ENCODE measurements around the gene MYO1A. TPM values are rescaled to one million over a fixed set of nuclear protein-coding genes. Genes with fewer than 3 reads are reported as not detected.
A peak's percentile ranks its signal among the peaks of the same experiment; 100 is the strongest.

MYO1A gene
- total and polyA plus RNA-seq, 2 of the 13 experiments (the other 11 are each of a cell fraction or from before 2014, with no cell fraction given), result 5.3 to 6.0 TPM

DNA sequence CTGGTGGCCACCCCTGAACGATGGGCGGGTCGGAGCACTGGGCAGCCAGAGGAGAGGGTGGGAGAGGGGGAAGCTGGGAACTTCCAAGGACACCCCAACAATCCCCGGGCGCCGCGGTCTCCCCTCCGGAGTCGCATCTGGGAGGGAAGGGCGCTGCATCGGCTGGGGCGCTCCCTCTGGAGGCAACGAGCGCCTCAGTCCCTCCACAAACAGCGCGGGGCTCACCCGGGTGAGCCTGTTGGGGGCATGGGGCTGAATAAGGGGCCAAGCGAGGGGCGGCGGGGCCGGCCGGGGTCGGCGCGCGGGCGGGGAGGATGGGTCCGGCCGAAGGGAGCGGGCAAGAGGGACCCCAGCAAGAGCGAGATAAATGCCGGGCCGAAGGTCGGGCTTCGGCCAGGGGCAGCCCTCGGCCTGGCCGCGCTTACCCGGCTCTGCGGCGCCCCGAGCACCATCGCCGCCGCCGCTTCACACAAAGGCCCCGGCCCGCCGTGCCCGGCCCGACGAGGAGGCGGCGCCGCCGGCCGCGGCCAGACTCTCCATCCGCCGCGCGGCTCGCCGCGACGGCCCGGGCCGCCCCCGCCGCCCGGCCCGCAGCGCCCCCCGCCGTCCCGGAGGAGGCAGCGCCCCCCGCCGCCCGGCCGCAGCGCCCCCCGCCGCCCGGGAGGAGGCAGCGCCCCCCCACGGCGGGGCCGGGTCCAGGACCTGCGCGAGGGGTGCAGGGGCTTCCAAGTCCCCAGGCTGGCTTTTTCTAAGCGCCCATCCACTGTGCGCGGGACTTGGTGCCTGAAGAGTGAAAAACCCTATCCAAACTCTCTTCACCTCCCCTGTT is 43.7 kb downstream of the MYO1A start, which contains the start of gene ZBTB39 (continued):
- TF ChIP-seq ZBTB1 (CRISPR knock-in tag; IDR thresholded peaks at IDR 0.05; ENCODE audit: borderline replicate concordance) (no peak), PAX8 (CRISPR knock-in tag; IDR thresholded peaks at IDR 0.05; ENCODE audit: borderline replicate concordance) (no peak), PHF8 (CRISPR knock-in tag; IDR thresholded peaks at IDR 0.05) (0 out of 2 replicates have a peak, but pooled peaks have one; percentile 62), NCOA1 (CRISPR knock-in tag; IDR thresholded peaks at IDR 0.05) (no peak), MXD4 (CRISPR knock-in tag; IDR thresholded peaks at IDR 0.05) (no peak), RXRB (CRISPR knock-in tag; IDR thresholded peaks at IDR 0.05; ENCODE audit: borderline replicate concordance) (no peak), MIER2 (CRISPR knock-in tag; IDR thresholded peaks at IDR 0.05) (no peak), ZNF235 (CRISPR knock-in tag; IDR thresholded peaks at IDR 0.05; ENCODE audit: borderline replicate concordance) (no peak), MEIS1 (CRISPR knock-in tag; IDR thresholded peaks at IDR 0.05; ENCODE audit: borderline replicate concordance) (no peak), KLF13 (CRISPR knock-in tag; IDR thresholded peaks at IDR 0.05) (no peak), HCFC1 (IDR thresholded peaks at IDR 0.05; ENCODE audit: low read depth, low read length) (no peak), RFXAP (CRISPR knock-in tag; IDR thresholded peaks at IDR 0.05; ENCODE audit: borderline replicate concordance) (no peak), PHF5A (CRISPR knock-in tag; IDR thresholded peaks at IDR 0.05; ENCODE audit: low read depth, unreplicated experiment) (no peak), KMT2B (CRISPR knock-in tag; IDR thresholded peaks at IDR 0.05) (no peak), MTA1 (CRISPR knock-in tag; IDR thresholded peaks at IDR 0.05; ENCODE audit: borderline replicate concordance) (no peak), NFE2L1 (CRISPR knock-in tag; IDR thresholded peaks at IDR 0.05; ENCODE audit: borderline replicate concordance) (no peak), KLF11 (CRISPR knock-in tag; IDR thresholded peaks at IDR 0.05) (no peak)
- TF ChIP-seq, protein P1, sequence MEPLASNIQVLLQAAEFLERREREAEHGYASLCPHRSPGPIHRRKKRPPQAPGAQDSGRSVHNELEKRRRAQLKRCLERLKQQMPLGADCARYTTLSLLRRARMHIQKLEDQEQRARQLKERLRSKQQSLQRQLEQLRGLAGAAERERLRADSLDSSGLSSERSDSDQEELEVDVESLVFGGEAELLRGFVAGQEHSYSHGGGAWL (CRISPR knock-in tag; IDR thresholded peaks at IDR 0.05), result no peak
- TF ChIP-seq, protein P2, sequence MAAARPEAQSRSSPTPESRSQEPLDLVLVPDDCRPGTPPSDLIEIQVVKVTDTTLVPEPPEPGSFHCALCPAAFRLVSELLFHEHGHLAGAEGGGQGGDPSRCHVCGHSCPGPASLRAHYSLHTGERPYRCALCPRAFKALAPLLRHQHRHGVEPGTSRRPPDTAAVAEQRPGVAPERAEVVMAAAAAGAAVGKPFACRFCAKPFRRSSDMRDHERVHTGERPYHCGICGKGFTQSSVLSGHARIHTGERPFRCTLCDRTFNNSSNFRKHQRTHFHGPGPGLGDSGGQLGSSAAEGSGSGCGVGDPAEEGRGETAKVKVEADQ (CRISPR knock-in tag; IDR thresholded peaks at IDR 0.05; ENCODE audit: borderline replicate concordance), result no peak; the same call in 1 of the 2 replicates
- TF ChIP-seq, protein P3, sequence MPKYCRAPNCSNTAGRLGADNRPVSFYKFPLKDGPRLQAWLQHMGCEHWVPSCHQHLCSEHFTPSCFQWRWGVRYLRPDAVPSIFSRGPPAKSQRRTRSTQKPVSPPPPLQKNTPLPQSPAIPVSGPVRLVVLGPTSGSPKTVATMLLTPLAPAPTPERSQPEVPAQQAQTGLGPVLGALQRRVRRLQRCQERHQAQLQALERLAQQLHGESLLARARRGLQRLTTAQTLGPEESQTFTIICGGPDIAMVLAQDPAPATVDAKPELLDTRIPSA (CRISPR knock-in tag; IDR thresholded peaks at IDR 0.05; ENCODE audit: borderline replicate concordance), result no peak
- TF ChIP-seq, protein P4, sequence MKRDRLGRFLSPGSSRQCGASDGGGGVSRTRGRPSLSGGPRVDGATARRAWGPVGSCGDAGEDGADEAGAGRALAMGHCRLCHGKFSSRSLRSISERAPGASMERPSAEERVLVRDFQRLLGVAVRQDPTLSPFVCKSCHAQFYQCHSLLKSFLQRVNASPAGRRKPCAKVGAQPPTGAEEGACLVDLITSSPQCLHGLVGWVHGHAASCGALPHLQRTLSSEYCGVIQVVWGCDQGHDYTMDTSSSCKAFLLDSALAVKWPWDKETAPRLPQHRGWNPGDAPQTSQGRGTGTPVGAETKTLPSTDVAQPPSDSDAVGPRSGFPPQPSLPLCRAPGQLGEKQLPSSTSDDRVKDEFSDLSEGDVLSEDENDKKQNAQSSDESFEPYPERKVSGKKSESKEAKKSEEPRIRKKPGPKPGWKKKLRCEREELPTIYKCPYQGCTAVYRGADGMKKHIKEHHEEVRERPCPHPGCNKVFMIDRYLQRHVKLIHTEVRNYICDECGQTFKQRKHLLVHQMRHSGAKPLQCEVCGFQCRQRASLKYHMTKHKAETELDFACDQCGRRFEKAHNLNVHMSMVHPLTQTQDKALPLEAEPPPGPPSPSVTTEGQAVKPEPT (CRISPR knock-in tag; IDR thresholded peaks at IDR 0.05; ENCODE audit: low read depth), result no peak
- TF ChIP-seq, protein P5, sequence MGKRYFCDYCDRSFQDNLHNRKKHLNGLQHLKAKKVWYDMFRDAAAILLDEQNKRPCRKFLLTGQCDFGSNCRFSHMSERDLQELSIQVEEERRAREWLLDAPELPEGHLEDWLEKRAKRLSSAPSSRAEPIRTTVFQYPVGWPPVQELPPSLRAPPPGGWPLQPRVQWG (CRISPR knock-in tag; IDR thresholded peaks at IDR 0.05; ENCODE audit: borderline replicate concordance, low read depth), result no peak
- TF ChIP-seq, protein P6, sequence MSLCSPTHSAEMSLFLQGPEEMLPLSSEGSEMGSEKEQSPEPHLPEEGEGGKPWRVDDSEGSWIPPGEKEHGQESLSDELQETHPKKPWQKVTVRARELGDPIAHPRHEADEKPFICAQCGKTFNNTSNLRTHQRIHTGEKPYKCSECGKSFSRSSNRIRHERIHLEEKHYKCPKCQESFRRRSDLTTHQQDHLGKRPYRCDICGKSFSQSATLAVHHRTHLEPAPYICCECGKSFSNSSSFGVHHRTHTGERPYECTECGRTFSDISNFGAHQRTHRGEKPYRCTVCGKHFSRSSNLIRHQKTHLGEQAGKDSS (CRISPR knock-in tag; IDR thresholded peaks at IDR 0.05; ENCODE audit: borderline replicate concordance, low read depth), result no peak
- TF ChIP-seq, protein P7, sequence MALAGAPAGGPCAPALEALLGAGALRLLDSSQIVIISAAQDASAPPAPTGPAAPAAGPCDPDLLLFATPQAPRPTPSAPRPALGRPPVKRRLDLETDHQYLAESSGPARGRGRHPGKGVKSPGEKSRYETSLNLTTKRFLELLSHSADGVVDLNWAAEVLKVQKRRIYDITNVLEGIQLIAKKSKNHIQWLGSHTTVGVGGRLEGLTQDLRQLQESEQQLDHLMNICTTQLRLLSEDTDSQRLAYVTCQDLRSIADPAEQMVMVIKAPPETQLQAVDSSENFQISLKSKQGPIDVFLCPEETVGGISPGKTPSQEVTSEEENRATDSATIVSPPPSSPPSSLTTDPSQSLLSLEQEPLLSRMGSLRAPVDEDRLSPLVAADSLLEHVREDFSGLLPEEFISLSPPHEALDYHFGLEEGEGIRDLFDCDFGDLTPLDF (CRISPR knock-in tag; IDR thresholded peaks at IDR 0.05), result no peak

Data from HepG2 (cell line).